AG20443 (cell line): ENCODE results near the gene TAS2R1.

Source experiments
- DNase-seq: peaks from one replicate; pipeline ENCODE4 v3.0.0; 2012; ENCODE audit warnings: low spot score, mixed read lengths

The TAS2R1 gene

DNA sequence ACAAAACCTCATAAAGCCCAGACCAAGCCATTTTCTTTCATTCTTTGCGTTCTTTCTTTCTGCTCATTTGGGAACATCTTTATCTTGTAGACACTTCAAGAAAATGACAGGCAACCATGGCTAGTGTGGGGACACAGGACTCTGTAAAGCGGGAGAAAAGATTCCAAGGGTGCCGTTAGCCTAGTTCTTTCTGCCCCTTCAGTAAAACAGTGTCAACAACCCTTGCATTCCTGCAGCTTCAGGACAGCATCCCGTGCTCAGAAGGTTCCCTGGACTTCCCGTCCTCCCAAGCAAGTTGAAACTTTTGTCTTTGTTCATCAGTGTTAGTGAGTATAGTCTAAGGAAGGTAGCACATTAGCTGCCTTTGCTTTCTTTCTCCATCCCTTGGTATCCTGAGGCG, 41.9 kb downstream of the TAS2R1 start:
- no peak for DNase-seq

DNA sequence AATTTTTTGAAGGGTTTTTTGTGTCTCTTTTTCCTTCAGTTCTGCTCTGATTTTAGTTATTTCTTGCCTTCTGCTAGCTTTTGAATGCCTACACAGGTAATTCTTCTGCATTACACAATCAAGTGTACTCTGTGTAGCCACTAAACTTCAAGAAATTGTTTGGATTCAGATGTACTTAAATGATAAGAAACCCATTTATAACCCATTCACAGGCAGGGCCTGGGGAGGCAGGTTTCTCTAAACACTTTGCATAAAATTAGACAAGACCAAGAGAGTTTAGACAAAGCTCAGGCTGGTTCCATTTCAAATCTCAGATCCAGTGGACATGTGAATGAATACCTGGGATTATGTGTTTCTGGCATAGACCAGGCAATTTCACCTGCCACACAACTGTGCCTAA, 43.0 kb downstream of the TAS2R1 start:
- DNase-seq: no peak

DNA sequence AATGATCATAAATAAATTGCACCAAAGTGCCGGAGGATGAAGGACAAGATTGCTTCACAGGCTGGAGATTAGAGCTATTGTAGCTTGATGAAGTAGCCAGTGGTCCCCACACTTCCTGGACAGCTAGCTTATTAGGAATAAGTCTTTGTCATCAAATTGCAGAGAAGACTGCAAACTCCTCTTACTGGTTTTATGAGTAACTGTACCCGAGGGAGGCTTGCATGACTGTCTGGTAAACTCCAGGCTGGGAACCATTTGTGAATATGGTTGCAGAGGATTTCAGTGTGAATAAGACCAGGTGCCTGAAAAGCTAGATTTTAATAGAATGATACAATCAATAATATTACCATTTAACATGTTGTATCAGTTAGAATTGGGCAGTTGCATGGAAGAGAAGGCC, 47.7 kb downstream of the TAS2R1 start:
- peak; percentile 27 for DNase-seq
